Breast epithelium (tissue), 4 donors: Measurements from ENCODE around the gene EGLN1. TPM values are rescaled to one million over a fixed set of nuclear protein-coding genes. Genes with fewer than 3 reads are reported as not detected.
"Not testable (repeated sequence)": the region's sequence is repeated elsewhere in the genome, so short reads cannot be mapped to it uniquely, and the experiment has no call there.

Experiments used
- DNase-seq, 2 donors: peaks; one replicate each; pipeline ENCODE4 v3.0.0-alpha.2; 2019; ENCODE audit warnings: low spot score in 2 of 2
- H3K27ac ChIP-seq, 2 donors: fragments of 200-600 bp; sonication (generic) in 1 of 2; one replicate each; pipeline ENCODE4 v1.5.1; 2016 to 2019; ENCODE audit warnings: mild to moderate bottlenecking in 1 of 2
- H3K27me3 ChIP-seq, 2 donors: fragments of 200-600 bp; sonication (generic) in 1 of 2; one replicate each; pipeline versions ENCODE4 v1.5.1 to v1.6.0; 2017 to 2019; ENCODE audit warnings: control low read depth in 1 of 2, mild to moderate bottlenecking in 1 of 2
- H3K36me3 ChIP-seq: fragments of 200-600 bp; one replicate; pipeline ENCODE4 v1.5.1; 2019
- H3K4me1 ChIP-seq, 2 donors: fragments of 200-600 bp; sonication (generic); one replicate each; pipeline ENCODE4 v1.5.1; 2016 to 2019; ENCODE audit warnings: control low read depth in 1 of 2
- H3K4me3 ChIP-seq, 3 donors: fragments of 200-600 bp; sonication (generic); 1 replicate in 2 of 3; 2 replicates in 1 of 3; pipeline ENCODE4 v1.5.1; 2016 to 2019; ENCODE audit warnings: mild to moderate bottlenecking in 3 of 3, moderate library complexity in 2 of 3
- H3K9me3 ChIP-seq, 2 donors: fragments of 200-600 bp; sonication (generic) in 1 of 2; one replicate each; pipeline ENCODE4 v1.5.1; 2016 to 2019; ENCODE audit warnings: control low read depth in 1 of 2
- CTCF ChIP-seq, 3 donors: fragments of 450-650 bp; IDR thresholded peaks; one replicate each; pipeline ENCODE4 v1.5.1; 2016 to 2017; ENCODE audit warnings: antibody characterized with exemption in 3 of 3, mild to moderate bottlenecking in 3 of 3, moderate library complexity in 3 of 3
- POLR2A ChIP-seq: fragments of 450-650 bp; IDR thresholded peaks from one replicate; pipeline ENCODE4 v1.6.1; 2016; ENCODE audit warnings: antibody characterized with exemption, mild to moderate bottlenecking, moderate library complexity
- POLR2AphosphoS5 ChIP-seq, 3 donors: sonication (generic); formaldehyde crosslinking; IDR thresholded peaks; one replicate each; pipeline ENCODE4 v1.6.1; 2017; ENCODE audit warnings: antibody characterized with exemption in 3 of 3
- intact Hi-C: fragments of 100-400 bp; cut with DNase I; formaldehyde crosslinking; loops from one replicate; pipeline ENCODE4 v1.15.1; 2023; ENCODE audit warnings: low total_unique reads
- total RNA-seq, 3 donors: library from RNA; depleted of rRNA; stranded (reverse); fragments of >200 nt; gene quantifications; one replicate each; pipeline ENCODE4 v1.1.0, GENCODE V29; 2016

EGLN1 gene
- 10 to 100 TPM; 33.8 to 45.6 (median 38.1) TPM for total RNA-seq

- peak within 1 kb of the TSS; percentile 94 to 99 for H3K27ac ChIP-seq
- no peaks in the 10 kb centered on the region for H3K4me1 ChIP-seq
- DNase-seq: peak; percentile 57 to 72
- TF ChIP-seq CTCF (IDR thresholded peaks at IDR 0.05): peak in 2 of 3 donors; percentile 11 to 23
- TF ChIP-seq POLR2AphosphoS5 (IDR thresholded peaks at IDR 0.05): peak; percentile 70 to 85 (median 70)
- TF ChIP-seq POLR2A: peak; percentile 58
- H3K4me3 ChIP-seq: peak within 1 kb of the TSS; percentile 61 to 92 (median 70)
- intact Hi-C loops: no loop called here
- no peaks in the 10 kb centered on the region for H3K9me3 ChIP-seq
- H3K27me3 ChIP-seq: no peaks in the 10 kb centered on the region
- no peaks in the 10 kb centered on the region for H3K36me3 ChIP-seq
These were observed at the start of gene EGLN1 for GRCh38 chr1:231421971-231422797. Gene EGLN1 (minus strand): TSS chr1:231422287. CDS start chr1:231421888, 399 bp downstream.

GRCh38 chr1:231471500-231471899, 49.4 kb upstream of the EGLN1 start:
- not testable (repeated sequence) for H3K36me3 ChIP-seq, H3K4me3 ChIP-seq
- intact Hi-C loops: loop anchor here (10.0 kb wide), 1 partner anchor 853 kb away; no protein-coding TSS in a partner anchor

GRCh38 chr1:231471027-231471426, 48.9 kb upstream of the EGLN1 start:
- not testable (repeated sequence) for DNase-seq, H3K4me1 ChIP-seq, H3K4me3 ChIP-seq, H3K9me3 ChIP-seq, H3K36me3 ChIP-seq, H3K27me3 ChIP-seq, H3K27ac ChIP-seq
- intact Hi-C loops: loop anchor here (10.0 kb wide), 1 partner anchor 854 kb away; no protein-coding TSS in a partner anchor

More at GRCh38 chr1:231471500-231471899, 49.4 kb upstream of the EGLN1 start:
- H3K27ac ChIP-seq, DNase-seq, H3K9me3 ChIP-seq, H3K27me3 ChIP-seq, H3K4me1 ChIP-seq: not testable (repeated sequence)

- no peak for DNase-seq
- Histone ChIP-seq H3K9me3 (no peaks in the 10 kb centered on the region), H3K4me3 (no peak overlapping the region), H3K27me3 (no peaks in the 10 kb centered on the region), H3K36me3 (no peaks in the 10 kb centered on the region), H3K27ac (no peak overlapping the region), H3K4me1 (no peaks in the 10 kb centered on the region)
- no peak for TF ChIP-seq POLR2AphosphoS5 (IDR thresholded peaks at IDR 0.05)
- intact Hi-C loops: no loop called here
These were observed 45.9 kb upstream of the EGLN1 start for GRCh38 chr1:231467986-231468385.

- Histone ChIP-seq H3K4me3 (no peak overlapping the region), H3K4me1 (no peaks in the 10 kb centered on the region), H3K36me3 (no peaks in the 10 kb centered on the region), H3K27me3 (no peaks in the 10 kb centered on the region), H3K9me3 (no peaks in the 10 kb centered on the region), H3K27ac (no peak overlapping the region)
- TF ChIP-seq CTCF (IDR thresholded peaks at IDR 0.05): no peak
- no peak for DNase-seq
- intact Hi-C loops: no loop called here
These were observed 43.0 kb upstream of the EGLN1 start for GRCh38 chr1:231465051-231465450.

GRCh38 chr1:231463541-231463940, 41.5 kb upstream of the EGLN1 start:
- H3K27me3 ChIP-seq: no peaks in the 10 kb centered on the region
- H3K36me3 ChIP-seq: no peaks in the 10 kb centered on the region
- H3K27ac ChIP-seq: no peak overlapping the region
- TF ChIP-seq CTCF (IDR thresholded peaks at IDR 0.05) (no peak), POLR2AphosphoS5 (IDR thresholded peaks at IDR 0.05) (no peak), POLR2A (no peak)
- no peak for DNase-seq
- intact Hi-C loops: no loop called here
- H3K9me3 ChIP-seq: no peaks in the 10 kb centered on the region
- no peak overlapping the region for H3K4me3 ChIP-seq
- H3K4me1 ChIP-seq: no peaks in the 10 kb centered on the region
